ENCODE data around the gene PSMB7. TPM values are rescaled to one million over a fixed set of nuclear protein-coding genes. Genes with fewer than 3 reads are reported as not detected.
"Not testable (repeated sequence)": the region's sequence is repeated elsewhere in the genome, so short reads cannot be mapped to it uniquely, and the experiment has no call there.

Gene PSMB7
- total RNA-seq, 2 experiments from 2014 or later = 191 to 199 TPM

GRCh38 chr9:124428751-124429529, 13.7 kb upstream of the PSMB7 start:
- no peak overlapping the region for H3K4me3 Mint-ChIP-seq
- no peak for DNase-seq
- H3K9me3 Mint-ChIP-seq = no peaks in the 10 kb centered on the region
- no peaks in the 10 kb centered on the region for H3K4me1 Mint-ChIP-seq
- H3K27ac Mint-ChIP-seq = no peak overlapping the region
- no peaks in the 10 kb centered on the region for H3K36me3 Mint-ChIP-seq
- H3K27me3 Mint-ChIP-seq = no peaks in the 10 kb centered on the region

- no peak for DNase-seq
- no peak overlapping the region for H3K4me3 Mint-ChIP-seq
- H3K9me3 Mint-ChIP-seq = no peaks in the 10 kb centered on the region
- H3K27ac Mint-ChIP-seq = no peak overlapping the region
- H3K27me3 Mint-ChIP-seq = no peaks in the 10 kb centered on the region
- no peaks in the 10 kb centered on the region for H3K4me1 Mint-ChIP-seq
- no peaks in the 10 kb centered on the region for H3K36me3 Mint-ChIP-seq
Measured at GRCh38 chr9:124427281-124427680, 12.0 kb upstream of the PSMB7 start.

GRCh38 chr9:124426361-124426760, 11.1 kb upstream of the PSMB7 start:
- Mint-ChIP-seq H3K27me3 (no peaks in the 10 kb centered on the region), H3K36me3 (no peaks in the 10 kb centered on the region), H3K4me1 (no peaks in the 10 kb centered on the region), H3K9me3 (no peaks in the 10 kb centered on the region), H3K4me3 (no peak overlapping the region), H3K27ac (no peak overlapping the region)
- no peak for DNase-seq

GRCh38 chr9:124425733-124426132, 10.5 kb upstream of the PSMB7 start:
- not testable (repeated sequence) for H3K27me3 Mint-ChIP-seq, DNase-seq, H3K36me3 Mint-ChIP-seq, H3K4me3 Mint-ChIP-seq, H3K9me3 Mint-ChIP-seq, H3K27ac Mint-ChIP-seq, H3K4me1 Mint-ChIP-seq

- Mint-ChIP-seq H3K4me3 (no peak overlapping the region), H3K9me3 (no peaks in the 10 kb centered on the region), H3K27me3 (no peaks in the 10 kb centered on the region), H3K27ac (no peak overlapping the region), H3K4me1 (peaks cover 1% of the 10 kb centered on the region), H3K36me3 (no peaks in the 10 kb centered on the region)
- no peak for DNase-seq
Measured at GRCh38 chr9:124423591-124423990, 8.3 kb upstream of the PSMB7 start.

GRCh38 chr9:124423155-124423554, 7.9 kb upstream of the PSMB7 start:
- peaks cover 1% of the 10 kb centered on the region for H3K4me1 Mint-ChIP-seq

DNA sequence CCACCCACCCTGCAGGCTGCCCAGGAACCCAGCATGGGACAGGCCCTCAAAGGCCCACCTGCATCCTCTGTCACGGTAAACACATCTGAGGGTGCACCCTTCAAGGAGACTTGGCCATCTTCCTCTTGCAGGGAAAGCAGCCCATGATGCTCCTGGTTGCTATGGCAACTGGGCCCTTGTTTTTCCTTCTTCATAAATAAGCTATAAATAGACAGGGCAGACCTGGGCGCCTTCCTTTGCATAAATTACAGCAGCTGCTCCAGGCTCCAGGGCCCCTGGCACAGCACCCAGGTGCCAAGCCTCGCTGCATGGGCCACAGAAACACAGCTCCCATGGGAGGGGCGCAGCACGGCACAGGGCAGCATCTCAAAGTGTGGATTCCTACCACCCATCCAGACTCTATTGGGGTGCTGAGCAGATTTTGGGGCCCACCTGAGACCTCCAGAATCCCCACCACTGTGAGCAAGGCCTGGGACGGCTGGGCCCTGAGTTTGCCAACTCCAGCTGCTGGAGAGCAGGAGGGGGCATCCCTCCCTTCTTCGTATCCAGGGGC, 5.8 kb upstream of the PSMB7 start:
- no peaks in the 10 kb centered on the region for H3K27me3 Mint-ChIP-seq
- H3K9me3 Mint-ChIP-seq = no peaks in the 10 kb centered on the region
- no peak for DNase-seq
- H3K27ac Mint-ChIP-seq = no peak overlapping the region
- H3K4me3 Mint-ChIP-seq = no peak overlapping the region
- no peaks in the 10 kb centered on the region for H3K36me3 Mint-ChIP-seq
- peaks cover 1% of the 10 kb centered on the region for H3K4me1 Mint-ChIP-seq

More at GRCh38 chr9:124423155-124423554, 7.9 kb upstream of the PSMB7 start:
- no peak for DNase-seq
- no peaks in the 10 kb centered on the region for H3K36me3 Mint-ChIP-seq
- no peaks in the 10 kb centered on the region for H3K27me3 Mint-ChIP-seq
- no peak overlapping the region for H3K4me3 Mint-ChIP-seq
- H3K27ac Mint-ChIP-seq = no peak overlapping the region
- H3K9me3 Mint-ChIP-seq = no peaks in the 10 kb centered on the region

GRCh38 chr9:124419832-124420489, 4.7 kb upstream of the PSMB7 start:
- no peak for DNase-seq
- no peaks in the 10 kb centered on the region for H3K27me3 Mint-ChIP-seq
- peaks cover 3% of the 10 kb centered on the region for H3K36me3 Mint-ChIP-seq
- no peaks in the 10 kb centered on the region for H3K9me3 Mint-ChIP-seq
- H3K27ac Mint-ChIP-seq = no peak overlapping the region
- H3K4me3 Mint-ChIP-seq = no peak overlapping the region
- peaks cover 5% of the 10 kb centered on the region for H3K4me1 Mint-ChIP-seq

- Mint-ChIP-seq H3K27me3 (no peaks in the 10 kb centered on the region), H3K4me3 (peak overlapping the region; percentile 98), H3K4me1 (peaks cover 31% of the 10 kb centered on the region), H3K36me3 (peaks cover 39% of the 10 kb centered on the region), H3K27ac (peak overlapping the region; percentile 98), H3K9me3 (no peaks in the 10 kb centered on the region)
- DNase-seq = no peak
Measured at GRCh38 chr9:124415852-124416484, 726 bp upstream of the PSMB7 start.

DNA sequence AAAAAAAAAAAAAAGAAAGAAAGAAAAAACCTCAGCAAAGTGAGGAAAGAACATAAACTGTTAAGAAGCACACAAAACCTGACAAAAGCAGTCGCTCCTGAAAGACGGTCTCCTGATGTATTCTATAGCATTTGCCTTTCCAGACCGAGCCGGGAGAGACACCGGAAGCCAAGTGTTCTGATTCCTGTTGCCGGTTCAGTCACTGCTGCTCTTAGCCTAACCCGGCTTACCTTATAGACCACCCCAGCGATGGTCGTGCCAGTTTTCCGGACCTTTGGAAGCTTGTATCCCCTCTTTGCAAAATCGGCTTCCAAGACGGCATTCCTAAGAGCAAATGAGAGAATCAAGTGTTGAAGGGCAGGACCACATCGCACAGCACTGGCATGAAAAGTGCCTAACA, 630 bp downstream of the PSMB7 start:
- H3K4me3 Mint-ChIP-seq = peak overlapping the region; percentile 98
- no peaks in the 10 kb centered on the region for H3K27me3 Mint-ChIP-seq

GRCh38 chr9:124412228-124412575, 3.0 kb downstream of the PSMB7 start:
- DNase-seq = no peak
- Mint-ChIP-seq H3K27me3 (no peaks in the 10 kb centered on the region), H3K4me1 (peaks cover 38% of the 10 kb centered on the region), H3K36me3 (peaks cover 44% of the 10 kb centered on the region), H3K4me3 (no peak overlapping the region), H3K27ac (no peak overlapping the region), H3K9me3 (no peaks in the 10 kb centered on the region)

More for the DNA sequence above, 630 bp downstream of the PSMB7 start:
- Mint-ChIP-seq H3K4me1 (peaks cover 34% of the 10 kb centered on the region), H3K9me3 (no peaks in the 10 kb centered on the region), H3K27ac (peak overlapping the region; percentile 98), H3K36me3 (peaks cover 42% of the 10 kb centered on the region)
- DNase-seq = no peak

DNA sequence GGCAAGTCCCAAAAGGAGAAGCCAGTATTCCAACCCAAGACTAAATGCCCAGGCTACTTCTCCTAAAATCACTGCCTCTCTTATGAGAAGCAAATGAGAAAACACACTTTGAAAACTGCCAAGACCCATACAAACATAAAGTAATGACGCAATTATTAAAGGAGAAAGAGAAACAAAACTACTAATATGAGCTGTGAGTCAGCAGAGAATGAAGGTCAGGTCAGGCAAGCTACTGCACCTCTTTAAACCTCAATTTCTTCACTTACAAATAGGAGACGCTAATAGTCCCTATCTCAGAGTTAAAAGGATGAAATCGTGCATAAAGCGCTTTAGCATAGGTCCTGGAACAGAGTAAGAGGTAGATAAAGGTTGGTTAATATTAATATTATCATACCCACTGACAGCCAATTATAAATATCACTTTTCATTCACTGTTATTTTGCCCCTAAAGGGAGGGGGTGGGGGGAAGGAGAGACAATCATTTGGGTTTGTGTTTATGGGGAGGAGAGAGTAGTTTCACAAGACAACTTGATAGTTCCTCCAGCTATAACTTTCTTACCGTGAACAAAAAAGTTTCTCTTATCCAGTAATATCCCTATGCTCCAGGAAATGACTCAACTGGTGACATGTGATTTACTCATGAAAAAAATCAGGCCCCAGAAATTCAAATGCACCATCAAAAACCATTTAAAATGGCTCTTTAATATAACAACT, 3.6 kb downstream of the PSMB7 start:
- H3K4me3 Mint-ChIP-seq = no peak overlapping the region
- peak overlapping the region; percentile 2 for H3K27ac Mint-ChIP-seq
- no peaks in the 10 kb centered on the region for H3K27me3 Mint-ChIP-seq
- H3K4me1 Mint-ChIP-seq = peaks cover 39% of the 10 kb centered on the region
- H3K36me3 Mint-ChIP-seq = peaks cover 45% of the 10 kb centered on the region
- DNase-seq = no peak
- H3K9me3 Mint-ChIP-seq = no peaks in the 10 kb centered on the region

DNA sequence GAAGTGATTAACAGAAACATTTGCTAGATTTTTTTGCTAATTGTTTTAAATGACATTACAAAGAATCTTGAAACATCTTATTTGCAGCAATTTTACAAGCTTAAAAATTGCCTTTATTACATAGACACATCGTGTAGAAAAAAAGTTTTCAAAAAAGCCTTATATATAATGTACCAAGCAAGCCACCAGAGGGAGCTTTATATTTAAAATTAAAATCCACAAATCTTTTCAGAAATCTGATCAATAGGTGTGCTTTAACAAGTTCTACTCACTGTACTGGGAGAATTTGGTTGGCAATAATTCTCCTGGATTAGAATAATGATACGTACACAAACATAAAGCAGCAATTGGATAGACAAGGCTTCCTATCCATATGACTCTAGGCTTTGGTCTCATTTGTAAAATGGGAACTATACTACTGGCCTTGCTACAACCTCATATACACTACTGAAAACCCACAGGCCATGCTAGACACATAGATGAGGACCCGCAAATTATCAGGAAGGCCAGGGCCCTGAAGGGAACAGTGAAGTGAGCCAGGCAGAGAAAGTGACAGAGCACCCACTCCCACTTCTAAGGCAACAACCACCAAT, 4.8 kb downstream of the PSMB7 start:
- no peak overlapping the region for H3K27ac Mint-ChIP-seq
- H3K9me3 Mint-ChIP-seq = no peaks in the 10 kb centered on the region
- H3K4me1 Mint-ChIP-seq = peaks cover 43% of the 10 kb centered on the region
- H3K36me3 Mint-ChIP-seq = peaks cover 53% of the 10 kb centered on the region
- DNase-seq = no peak
- no peaks in the 10 kb centered on the region for H3K27me3 Mint-ChIP-seq
- H3K4me3 Mint-ChIP-seq = no peak overlapping the region

DNA sequence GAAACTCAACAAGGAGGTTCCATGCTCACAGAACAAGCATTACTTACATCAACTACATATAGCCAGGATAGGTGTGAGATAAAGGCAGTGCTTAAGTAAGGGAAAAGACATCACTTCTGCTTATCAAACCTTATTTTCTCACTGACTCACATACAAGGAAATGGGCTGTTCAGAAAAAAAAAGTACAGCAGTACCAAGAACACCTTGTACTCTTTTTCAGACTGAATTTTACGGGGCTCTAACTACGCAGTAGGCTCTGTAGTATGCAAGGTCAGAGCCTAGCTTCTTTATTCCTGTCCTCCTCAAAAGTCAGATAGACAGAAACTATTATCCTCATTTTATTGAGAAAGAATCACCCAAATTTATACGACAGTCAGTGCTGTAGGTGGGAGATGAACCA, 5.8 kb downstream of the PSMB7 start:
- Mint-ChIP-seq H3K9me3 (no peaks in the 10 kb centered on the region), H3K4me3 (no peak overlapping the region), H3K27ac (no peak overlapping the region), H3K4me1 (peaks cover 42% of the 10 kb centered on the region), H3K27me3 (no peaks in the 10 kb centered on the region), H3K36me3 (peaks cover 49% of the 10 kb centered on the region)
- DNase-seq = no peak
